Mucosa of stomach (tissue), 1 donor: ENCODE data around the gene KRTAP7-1.

Experiments
- H3K27me3 ChIP-seq: one replicate; pipeline ENCODE4 v1.7.0; 2013; ENCODE audit warnings: mild to moderate bottlenecking, low read length; ENCODE audit not compliant: control insufficient read depth, insufficient read depth
- H3K36me3 ChIP-seq: one replicate; pipeline ENCODE4 v1.7.0; 2013; ENCODE audit warnings: low read length; ENCODE audit not compliant: control insufficient read depth, insufficient read depth
- H3K4me1 ChIP-seq: one replicate; pipeline ENCODE4 v1.7.0; 2013; ENCODE audit warnings: mild to moderate bottlenecking, low read length; ENCODE audit not compliant: control insufficient read depth, insufficient read depth
- H3K4me3 ChIP-seq: one replicate; pipeline ENCODE4 v1.7.0; 2013; ENCODE audit warnings: low read length
- H3K9ac ChIP-seq: one replicate; pipeline ENCODE4 v1.7.0; 2013; ENCODE audit warnings: mild to moderate bottlenecking, low read length, moderate library complexity
- H3K9me3 ChIP-seq: one replicate; pipeline ENCODE4 v1.7.0; 2013; ENCODE audit warnings: mild to moderate bottlenecking, low read length, moderate library complexity; ENCODE audit not compliant: control insufficient read depth
- donor health status: Pancreatic carcinoma.

The KRTAP7-1 gene

DNA sequence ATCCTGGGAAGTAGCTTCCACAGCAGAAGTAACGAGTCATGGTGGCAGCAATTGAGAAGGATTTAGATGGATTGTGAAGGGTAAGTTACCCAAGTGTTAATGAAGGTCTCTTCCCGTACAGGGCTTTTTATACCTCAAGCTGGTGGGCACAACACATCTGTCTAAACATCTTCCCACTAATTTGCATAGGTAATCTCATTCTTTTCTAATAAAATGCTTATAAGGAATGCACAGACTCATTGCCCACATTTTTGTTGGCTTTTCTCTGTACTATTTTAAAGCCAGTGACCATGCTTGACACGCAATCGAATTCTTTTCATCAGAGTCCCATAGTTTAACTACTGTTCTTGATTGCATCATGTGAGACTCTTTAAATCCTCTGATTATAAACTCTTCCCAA, at the start of gene KRTAP7-1:
Gene KRTAP7-1 (minus strand): TSS at position 101 of the 400 bp plus-strand sequence. CDS start 61 bp downstream, at position 40.
- Histone ChIP-seq H3K36me3 (no peaks in the 10 kb centered on the region), H3K4me3 (no peak within 1 kb of the TSS), H3K4me1 (no peaks in the 10 kb centered on the region), H3K9ac (no peak within 1 kb of the TSS), H3K9me3 (no peaks in the 10 kb centered on the region), H3K27me3 (no peaks in the 10 kb centered on the region)

DNA sequence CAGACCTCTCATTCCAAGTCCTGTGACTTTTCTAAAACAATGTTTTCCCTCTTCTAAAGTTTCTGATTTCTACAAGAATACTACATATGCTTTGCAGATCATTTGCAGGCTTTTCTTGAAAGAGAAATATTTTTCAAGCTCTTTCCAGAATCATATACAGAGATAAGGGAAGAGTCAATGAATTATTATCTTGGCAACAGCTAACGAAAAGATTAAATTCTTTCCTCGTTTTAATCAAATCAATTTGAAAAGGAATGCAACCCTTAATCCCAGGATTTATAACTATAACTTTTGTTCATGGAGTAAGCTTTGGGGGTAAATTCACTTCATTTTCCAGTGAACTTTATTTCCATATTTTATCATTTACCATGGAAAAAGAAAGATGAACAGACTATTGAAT, 45.0 kb upstream of the KRTAP7-1 start:
- no peak overlapping the region for H3K4me3 ChIP-seq
- no peaks in the 10 kb centered on the region for H3K4me1 ChIP-seq
- H3K27me3 ChIP-seq = no peaks in the 10 kb centered on the region
- H3K9ac ChIP-seq = no peak overlapping the region
- no peaks in the 10 kb centered on the region for H3K36me3 ChIP-seq
- H3K9me3 ChIP-seq = no peaks in the 10 kb centered on the region

GRCh38 chr21:30847627-30848500, 18.3 kb upstream of the KRTAP7-1 start:
- no peaks in the 10 kb centered on the region for H3K9me3 ChIP-seq
- H3K4me3 ChIP-seq = no peak overlapping the region
- H3K4me1 ChIP-seq = no peaks in the 10 kb centered on the region
- no peaks in the 10 kb centered on the region for H3K27me3 ChIP-seq
- H3K36me3 ChIP-seq = no peaks in the 10 kb centered on the region
- H3K9ac ChIP-seq = no peak overlapping the region

DNA sequence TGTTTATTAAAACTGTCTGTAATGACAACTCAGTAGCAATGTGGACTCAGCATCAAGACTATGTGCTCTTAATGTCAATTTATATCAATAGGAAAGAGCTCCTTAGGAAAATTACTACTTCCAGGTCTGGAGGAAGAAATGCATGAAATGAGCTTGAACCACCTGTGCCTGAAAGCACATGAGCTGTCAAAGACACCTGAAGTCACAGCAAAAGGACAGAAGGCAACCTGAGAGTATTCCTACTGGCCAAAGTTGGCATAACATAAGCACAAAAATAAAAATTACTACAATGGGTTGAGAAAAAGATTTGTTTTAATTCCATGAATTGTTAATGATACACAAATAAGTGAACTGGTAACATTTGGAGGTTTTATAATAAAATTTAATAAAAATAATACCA, 13.4 kb upstream of the KRTAP7-1 start:
- Histone ChIP-seq H3K4me3 (no peak overlapping the region), H3K4me1 (no peaks in the 10 kb centered on the region), H3K9me3 (no peaks in the 10 kb centered on the region), H3K27me3 (no peaks in the 10 kb centered on the region), H3K9ac (no peak overlapping the region), H3K36me3 (no peaks in the 10 kb centered on the region)

- Histone ChIP-seq H3K4me3 (no peak overlapping the region), H3K4me1 (no peaks in the 10 kb centered on the region), H3K36me3 (no peaks in the 10 kb centered on the region), H3K9ac (no peak overlapping the region), H3K9me3 (no peaks in the 10 kb centered on the region), H3K27me3 (no peaks in the 10 kb centered on the region)
These were observed 9.7 kb upstream of the KRTAP7-1 start for GRCh38 chr21:30839304-30839703.

- no peak overlapping the region for H3K9ac ChIP-seq
- H3K4me1 ChIP-seq = no peaks in the 10 kb centered on the region
- no peaks in the 10 kb centered on the region for H3K27me3 ChIP-seq
- no peak overlapping the region for H3K4me3 ChIP-seq
- no peaks in the 10 kb centered on the region for H3K36me3 ChIP-seq
- no peaks in the 10 kb centered on the region for H3K9me3 ChIP-seq
These were observed 9.0 kb upstream of the KRTAP7-1 start for GRCh38 chr21:30838536-30838935.

DNA sequence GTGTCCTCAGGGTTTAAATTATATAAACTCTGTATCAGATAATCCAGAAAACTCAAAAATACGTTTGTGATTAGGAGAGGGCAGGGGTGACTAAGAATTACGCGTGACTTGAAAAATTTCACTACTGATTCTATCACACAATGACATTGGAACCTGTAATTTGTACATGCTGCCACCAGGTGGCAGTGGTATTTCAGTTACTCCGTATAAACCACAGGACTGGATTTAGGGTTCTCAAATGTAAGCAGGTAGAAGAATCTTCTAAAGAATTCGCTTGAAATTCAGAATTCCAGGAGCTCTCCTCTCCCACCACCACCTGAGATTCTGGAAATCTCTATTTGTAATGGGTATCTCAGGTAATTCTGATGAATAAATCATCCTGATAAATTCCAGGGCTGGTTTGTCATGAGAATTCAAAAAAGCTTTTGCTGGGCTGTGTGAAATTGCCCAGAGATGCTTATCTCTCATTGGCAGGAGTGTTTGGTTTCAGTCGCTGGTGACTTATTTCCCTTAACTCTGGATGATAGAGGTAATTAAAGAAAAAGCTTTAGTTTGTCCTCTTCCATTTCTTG, 1.7 kb upstream of the KRTAP7-1 start:
- H3K36me3 ChIP-seq = no peaks in the 10 kb centered on the region
- no peak overlapping the region for H3K4me3 ChIP-seq
- H3K27me3 ChIP-seq = no peaks in the 10 kb centered on the region
- no peaks in the 10 kb centered on the region for H3K4me1 ChIP-seq
- no peak overlapping the region for H3K9ac ChIP-seq
- no peaks in the 10 kb centered on the region for H3K9me3 ChIP-seq

GRCh38 chr21:30818837-30819610, 10.5 kb downstream of the KRTAP7-1 start:
- Histone ChIP-seq H3K9me3 (no peaks in the 10 kb centered on the region), H3K4me3 (no peak overlapping the region), H3K4me1 (no peaks in the 10 kb centered on the region), H3K36me3 (no peaks in the 10 kb centered on the region), H3K27me3 (no peaks in the 10 kb centered on the region), H3K9ac (no peak overlapping the region)

DNA sequence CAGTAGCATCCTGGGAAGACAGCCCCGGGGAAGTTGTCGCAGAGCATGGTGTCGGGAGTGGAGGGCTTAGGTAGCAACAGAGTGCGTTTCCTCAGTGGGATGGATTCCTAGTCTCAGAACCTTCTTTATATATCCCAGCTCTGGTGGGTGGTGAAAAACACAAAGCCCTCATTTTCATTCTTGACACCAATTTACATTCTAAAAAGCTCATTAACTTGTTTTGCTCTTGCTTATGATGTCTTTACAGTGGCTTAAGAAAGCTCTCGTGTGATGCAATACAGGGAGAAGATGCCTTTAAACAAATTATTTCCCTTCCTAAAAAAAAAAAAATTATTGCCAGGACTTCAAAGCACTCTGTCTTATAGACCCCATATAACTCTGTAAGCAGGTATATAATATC, 16.4 kb downstream of the KRTAP7-1 start, which contains the start of gene KRTAP8-1:
Gene KRTAP8-1 (minus strand): TSS at position 101 of the 400 bp plus-strand sequence. CDS start 54 bp downstream, at position 47.
- Histone ChIP-seq H3K9ac (no peak within 1 kb of the TSS), H3K36me3 (no peaks in the 10 kb centered on the region), H3K4me1 (no peaks in the 10 kb centered on the region), H3K9me3 (no peaks in the 10 kb centered on the region), H3K4me3 (no peak within 1 kb of the TSS), H3K27me3 (no peaks in the 10 kb centered on the region)

DNA sequence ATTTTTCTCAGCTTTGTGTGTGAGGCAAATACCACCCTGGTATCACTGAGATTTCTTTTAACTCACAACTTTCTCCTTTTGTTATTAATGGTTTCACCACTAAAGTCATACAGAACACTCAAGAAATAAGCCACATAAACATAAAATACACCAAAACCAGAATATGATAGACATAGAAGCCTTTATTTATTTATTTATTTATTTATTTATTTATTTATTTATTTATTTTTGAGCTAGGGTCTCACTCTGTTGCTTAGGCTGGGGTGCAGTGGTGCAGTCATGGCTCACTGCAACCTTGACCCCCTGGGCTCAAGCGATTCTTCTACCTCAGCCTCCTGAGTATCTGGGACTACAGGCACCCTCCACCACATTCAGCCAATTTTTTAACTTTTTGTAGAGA, 29.0 kb downstream of the KRTAP7-1 start:
- Histone ChIP-seq H3K36me3 (no peaks in the 10 kb centered on the region), H3K9me3 (no peaks in the 10 kb centered on the region), H3K4me3 (no peak overlapping the region), H3K27me3 (no peaks in the 10 kb centered on the region), H3K4me1 (no peaks in the 10 kb centered on the region), H3K9ac (no peak overlapping the region)

DNA sequence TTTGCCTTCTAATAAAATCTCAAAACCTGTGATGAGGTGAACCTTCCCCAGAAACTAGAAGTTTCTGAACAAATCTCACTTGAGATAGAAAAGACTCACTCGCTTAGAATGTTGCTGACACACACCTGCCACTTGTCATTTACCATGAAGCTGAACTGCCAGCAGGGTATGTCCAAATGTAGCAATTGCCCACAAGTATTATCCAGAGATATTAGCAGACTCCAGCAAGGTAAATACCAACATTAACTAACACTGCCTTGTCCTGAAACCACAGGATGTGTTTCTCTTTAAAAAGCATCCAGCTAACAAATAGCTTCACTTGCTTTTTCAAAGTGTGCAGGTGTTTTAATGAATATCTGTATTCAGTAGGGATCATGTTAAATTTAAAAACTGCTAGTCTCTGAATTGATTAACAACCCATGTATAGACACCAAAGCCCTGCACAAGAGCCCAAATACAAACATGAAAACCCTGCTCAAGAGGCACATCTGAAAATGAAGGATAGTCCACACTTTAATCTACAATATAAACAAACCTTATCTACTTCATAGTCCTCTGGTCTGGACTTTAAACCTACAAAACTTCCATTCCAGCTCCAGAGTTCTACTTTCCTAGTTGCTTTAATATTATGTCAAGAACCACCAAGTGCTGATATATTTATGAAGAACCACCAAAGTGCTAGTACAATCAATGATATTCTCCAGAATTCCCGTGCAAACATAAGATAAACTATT, 35.8 kb downstream of the KRTAP7-1 start:
- Histone ChIP-seq H3K4me3 (no peak overlapping the region), H3K36me3 (no peaks in the 10 kb centered on the region), H3K9ac (no peak overlapping the region), H3K9me3 (no peaks in the 10 kb centered on the region), H3K4me1 (no peaks in the 10 kb centered on the region), H3K27me3 (no peaks in the 10 kb centered on the region)
